GM12892 (cell line): Measurements from ENCODE around the gene BAAT.

ENCODE experiments used
- POLR2A ChIP-seq: IDR thresholded peaks from 2 replicates; pipeline ENCODE4 v1.6.1; 2011; ENCODE audit warnings: low read depth, low read length, control low read depth
- POLR2AphosphoS5 ChIP-seq: IDR thresholded peaks from 2 replicates; pipeline ENCODE4 v1.6.1; 2011; ENCODE audit warnings: low read depth, low read length, control low read depth
- TAF1 ChIP-seq: IDR thresholded peaks from 2 replicates; pipeline ENCODE4 v1.6.1; 2011; ENCODE audit warnings: low read depth, mild to moderate bottlenecking, control low read depth, low read length, borderline replicate concordance

- no peak for TF ChIP-seq TAF1
- no peak for TF ChIP-seq POLR2A
- no peak for TF ChIP-seq POLR2AphosphoS5
These were observed 33.2 kb upstream of the BAAT start for GRCh38 chr9:101417977-101418376.
